ENCODE results near the gene ZMYND19. TPM values are rescaled to one million over a fixed set of nuclear protein-coding genes. Genes with fewer than 3 reads are reported as not detected.
"Not testable (repeated sequence)": the region's sequence is repeated elsewhere in the genome, so short reads cannot be mapped to it uniquely, and the experiment has no call there.

ZMYND19 gene
- 10 to 100 TPM; 50.9 to 52.5 TPM for total RNA-seq

- intact Hi-C loops (cut with micrococcal nuclease) = loop anchor here (1.0 to 2.0 kb wide), 3 partner anchors 12 to 28 kb away; partner anchors contain the start of genes ARRDC1, DPH7 and EHMT1
- CTCF ChIA-PET = interaction anchor here (0.9 to 1.1 kb wide), 2 partner anchors 10 to 185 kb away, joined by 3 read pairs; no protein-coding TSS in a partner anchor
- peak within 1 kb of the TSS; percentile 89 for H3K27ac Mint-ChIP-seq
These were observed at the start of gene ZMYND19 for GRCh38 chr9:137590469-137591383. ZMYND19 (minus strand) TSS chr9:137590512; CDS start chr9:137590263, 249 bp downstream.

GRCh38 chr9:137639303-137640051, 49.2 kb upstream of the ZMYND19 start:
- Mint-ChIP-seq H3K27me3 (ENCODE audit: low read depth) (no peaks in the 10 kb centered on the region), H3K36me3 (ENCODE audit: low read depth) (peaks cover 14% of the 10 kb centered on the region), H3K9me3 (no peaks in the 10 kb centered on the region), H3K27ac (peak overlapping the region; percentile 79), H3K4me3 (peak overlapping the region; percentile 67), H3K4me1 (ENCODE audit: low read depth) (peaks cover 47% of the 10 kb centered on the region)
- DNase-seq = no peak
- intact Hi-C loops (cut with micrococcal nuclease) = loop anchor here (1.0 to 2.0 kb wide), 2 partner anchors 11 to 21 kb away; partner anchors contain the start of gene EHMT1
- CTCF ChIA-PET = interaction anchor here (0.6 to 0.7 kb wide), 2 partner anchors 10 to 12 kb away, joined by 3 read pairs; no protein-coding TSS in a partner anchor

More at GRCh38 chr9:137590469-137591383, at the start of gene ZMYND19:
- Mint-ChIP-seq H3K36me3 (ENCODE audit: low read depth) (peaks cover 19% of the 10 kb centered on the region), H3K4me1 (ENCODE audit: low read depth) (peaks cover 21% of the 10 kb centered on the region), H3K27me3 (ENCODE audit: low read depth) (no peaks in the 10 kb centered on the region), H3K4me3 (peak within 1 kb of the TSS; percentile 97), H3K9me3 (no peaks in the 10 kb centered on the region)
- peak; percentile 88 for DNase-seq

GRCh38 chr9:137638680-137639079, 48.4 kb upstream of the ZMYND19 start:
- H3K9me3 Mint-ChIP-seq = no peaks in the 10 kb centered on the region
- no peaks in the 10 kb centered on the region for H3K27me3 Mint-ChIP-seq (ENCODE audit: low read depth)
- H3K4me3 Mint-ChIP-seq = peak overlapping the region; percentile 45
- H3K36me3 Mint-ChIP-seq (ENCODE audit: low read depth) = peaks cover 10% of the 10 kb centered on the region
- CTCF ChIA-PET = interaction anchor here (0.6 kb wide), 1 partner anchor 18 kb away, joined by 4 read pairs; no protein-coding TSS in a partner anchor
- peaks cover 48% of the 10 kb centered on the region for H3K4me1 Mint-ChIP-seq (ENCODE audit: low read depth)
- peak overlapping the region; percentile 64 for H3K27ac Mint-ChIP-seq
- no peak for DNase-seq
- intact Hi-C loops (cut with micrococcal nuclease) = loop anchor here (1.0 to 2.0 kb wide), 2 partner anchors 10 to 20 kb away; partner anchors contain the start of gene EHMT1

- Mint-ChIP-seq H3K9me3 (no peaks in the 10 kb centered on the region), H3K36me3 (ENCODE audit: low read depth) (peaks cover 3% of the 10 kb centered on the region), H3K27me3 (ENCODE audit: low read depth) (no peaks in the 10 kb centered on the region), H3K27ac (no peak overlapping the region), H3K4me1 (ENCODE audit: low read depth) (peaks cover 63% of the 10 kb centered on the region), H3K4me3 (no peak overlapping the region)
- DNase-seq = no peak
- intact Hi-C loops (cut with micrococcal nuclease) = no loop called here
- CTCF ChIA-PET = interaction anchor here (1.2 kb wide), 1 partner anchor 39 kb away, joined by 6 read pairs; no protein-coding TSS in a partner anchor
These were observed 43.7 kb upstream of the ZMYND19 start for GRCh38 chr9:137634016-137634415.

- no peak overlapping the region for H3K4me3 Mint-ChIP-seq
- peaks cover 4% of the 10 kb centered on the region for H3K36me3 Mint-ChIP-seq (ENCODE audit: low read depth)
- H3K4me1 Mint-ChIP-seq (ENCODE audit: low read depth) = peaks cover 70% of the 10 kb centered on the region
- no peak overlapping the region for H3K27ac Mint-ChIP-seq
- intact Hi-C loops (cut with micrococcal nuclease) = no loop called here
- H3K9me3 Mint-ChIP-seq = no peaks in the 10 kb centered on the region
- CTCF ChIA-PET = interaction anchor here (0.7 kb wide), 1 partner anchor 10 kb away, joined by 3 read pairs; no protein-coding TSS in a partner anchor
- no peaks in the 10 kb centered on the region for H3K27me3 Mint-ChIP-seq (ENCODE audit: low read depth)
- no peak for DNase-seq
These were observed 42.2 kb upstream of the ZMYND19 start for GRCh38 chr9:137632230-137633161.

- Mint-ChIP-seq H3K9me3 (no peaks in the 10 kb centered on the region), H3K4me3 (no peak overlapping the region), H3K27ac (no peak overlapping the region), H3K36me3 (ENCODE audit: low read depth) (peaks cover 4% of the 10 kb centered on the region), H3K27me3 (ENCODE audit: low read depth) (no peaks in the 10 kb centered on the region), H3K4me1 (ENCODE audit: low read depth) (peaks cover 70% of the 10 kb centered on the region)
- CTCF ChIA-PET = interaction anchor here (1.5 kb wide), 1 partner anchor 11 kb away, joined by 3 read pairs; no protein-coding TSS in a partner anchor
- intact Hi-C loops (cut with micrococcal nuclease) = no loop called here
- DNase-seq = no peak
These were observed 41.3 kb upstream of the ZMYND19 start for GRCh38 chr9:137631345-137632229.

GRCh38 chr9:137630679-137631078, 40.4 kb upstream of the ZMYND19 start:
- CTCF ChIA-PET = interaction anchor here (1.5 kb wide), 1 partner anchor 10 kb away, joined by 3 read pairs; no protein-coding TSS in a partner anchor

GRCh38 chr9:137630126-137630525, 39.8 kb upstream of the ZMYND19 start:
- no peak overlapping the region for H3K4me3 Mint-ChIP-seq
- no peaks in the 10 kb centered on the region for H3K27me3 Mint-ChIP-seq (ENCODE audit: low read depth)
- DNase-seq = no peak
- no peaks in the 10 kb centered on the region for H3K9me3 Mint-ChIP-seq
- peaks cover 4% of the 10 kb centered on the region for H3K36me3 Mint-ChIP-seq (ENCODE audit: low read depth)
- intact Hi-C loops (cut with micrococcal nuclease) = no loop called here
- H3K4me1 Mint-ChIP-seq (ENCODE audit: low read depth) = peaks cover 72% of the 10 kb centered on the region
- CTCF ChIA-PET = interaction anchor here (0.7 to 1.5 kb wide), 2 partner anchors 9 to 10 kb away, joined by 3 read pairs; no protein-coding TSS in a partner anchor
- H3K27ac Mint-ChIP-seq = no peak overlapping the region

More at GRCh38 chr9:137630679-137631078, 40.4 kb upstream of the ZMYND19 start:
- Mint-ChIP-seq H3K27me3 (ENCODE audit: low read depth) (no peaks in the 10 kb centered on the region), H3K36me3 (ENCODE audit: low read depth) (peaks cover 2% of the 10 kb centered on the region), H3K9me3 (no peaks in the 10 kb centered on the region), H3K27ac (no peak overlapping the region), H3K4me1 (ENCODE audit: low read depth) (peaks cover 67% of the 10 kb centered on the region), H3K4me3 (no peak overlapping the region)
- intact Hi-C loops (cut with micrococcal nuclease) = no loop called here
- no peak for DNase-seq

GRCh38 chr9:137627406-137627805, 37.1 kb upstream of the ZMYND19 start:
- H3K4me3 Mint-ChIP-seq; H3K36me3 Mint-ChIP-seq (ENCODE audit: low read depth); DNase-seq; H3K27ac Mint-ChIP-seq; H3K9me3 Mint-ChIP-seq; intact Hi-C loops (cut with micrococcal nuclease); H3K27me3 Mint-ChIP-seq (ENCODE audit: low read depth): not testable (repeated sequence)
- CTCF ChIA-PET = interaction anchor here (0.6 kb wide), 1 partner anchor 13 kb away, joined by 3 read pairs; no protein-coding TSS in a partner anchor
- peaks cover 65% of the 10 kb centered on the region for H3K4me1 Mint-ChIP-seq (ENCODE audit: low read depth)

- H3K4me1 Mint-ChIP-seq (ENCODE audit: low read depth) = peaks cover 62% of the 10 kb centered on the region
These were observed 36.2 kb upstream of the ZMYND19 start for GRCh38 chr9:137626464-137626863.

More at GRCh38 chr9:137626464-137626863, 36.2 kb upstream of the ZMYND19 start:
- no peak for DNase-seq
- intact Hi-C loops (cut with micrococcal nuclease) = no loop called here
- Mint-ChIP-seq H3K27me3 (ENCODE audit: low read depth) (no peaks in the 10 kb centered on the region), H3K27ac (no peak overlapping the region), H3K4me3 (no peak overlapping the region), H3K36me3 (ENCODE audit: low read depth) (peaks cover 9% of the 10 kb centered on the region), H3K9me3 (no peaks in the 10 kb centered on the region)
- CTCF ChIA-PET = no interaction called here
